ENCODE data around the gene GOLGA6C.
"Not testable (repeated sequence)": the region's sequence is repeated elsewhere in the genome, so short reads cannot be mapped to it uniquely, and the experiment has no call there.

The GOLGA6C gene

GRCh38 chr15:75309711-75310110, 51.6 kb downstream of the GOLGA6C start:
- in situ Hi-C loops (cut with MboI; ENCODE audit: low pct_unique_long_range_greater_than_20kb, low sequenced_read_pairs, unreplicated experiment) = loop anchor here (25.0 kb wide), 1 partner anchor 147 kb away; no protein-coding TSS in a partner anchor
- DNase-seq (ENCODE audit: low spot score) = no peak
- TF ChIP-seq CTCF (IDR thresholded peaks at IDR 0.05; ENCODE audit: extremely low read depth, insufficient read depth, missing control alignments) = no peak

- in situ Hi-C loops (cut with MboI; ENCODE audit: low pct_unique_long_range_greater_than_20kb, low sequenced_read_pairs, unreplicated experiment) = loop anchor here (25.0 kb wide), 1 partner anchor 150 kb away; no protein-coding TSS in a partner anchor
- not testable (repeated sequence) for DNase-seq (ENCODE audit: low spot score)
Measured at GRCh38 chr15:75312548-75312947, 54.4 kb downstream of the GOLGA6C start.

GRCh38 chr15:75313116-75313845, 55.1 kb downstream of the GOLGA6C start:
- in situ Hi-C loops (cut with MboI; ENCODE audit: low pct_unique_long_range_greater_than_20kb, low sequenced_read_pairs, unreplicated experiment) = loop anchor here (25.0 kb wide), 1 partner anchor 151 kb away; no protein-coding TSS in a partner anchor
- no peak for DNase-seq (ENCODE audit: low spot score)
- no peak for TF ChIP-seq CTCF (IDR thresholded peaks at IDR 0.05; ENCODE audit: extremely low read depth, insufficient read depth, missing control alignments)

GRCh38 chr15:75314552-75315290, 56.6 kb downstream of the GOLGA6C start:
- DNase-seq (ENCODE audit: low spot score) = no peak
- no peak for TF ChIP-seq CTCF (IDR thresholded peaks at IDR 0.05; ENCODE audit: extremely low read depth, insufficient read depth, missing control alignments)
- in situ Hi-C loops (cut with MboI; ENCODE audit: low pct_unique_long_range_greater_than_20kb, low sequenced_read_pairs, unreplicated experiment) = loop anchor here (25.0 kb wide), 1 partner anchor 152 kb away; no protein-coding TSS in a partner anchor

GRCh38 chr15:75319231-75319897, 61.2 kb downstream of the GOLGA6C start:
- in situ Hi-C loops (cut with MboI; ENCODE audit: low pct_unique_long_range_greater_than_20kb, low sequenced_read_pairs, unreplicated experiment) = loop anchor here (25.0 kb wide), 1 partner anchor 157 kb away; no protein-coding TSS in a partner anchor

More at GRCh38 chr15:75319231-75319897, 61.2 kb downstream of the GOLGA6C start:
- not testable (repeated sequence) for DNase-seq (ENCODE audit: low spot score)
